Hypothalamus (tissue), 51 donors: ENCODE results near the gene LFNG.
A peak's percentile ranks its signal among the peaks of the same experiment; 100 is the strongest.
"Not testable (repeated sequence)": the region's sequence is repeated elsewhere in the genome, so short reads cannot be mapped to it uniquely, and the experiment has no call there.

ENCODE experiments used
- DNase-seq, 51 donors: peaks; one replicate each; lab custom pipeline; 2025; lab: John Stamatoyannopoulos, UW

The LFNG gene

DNA sequence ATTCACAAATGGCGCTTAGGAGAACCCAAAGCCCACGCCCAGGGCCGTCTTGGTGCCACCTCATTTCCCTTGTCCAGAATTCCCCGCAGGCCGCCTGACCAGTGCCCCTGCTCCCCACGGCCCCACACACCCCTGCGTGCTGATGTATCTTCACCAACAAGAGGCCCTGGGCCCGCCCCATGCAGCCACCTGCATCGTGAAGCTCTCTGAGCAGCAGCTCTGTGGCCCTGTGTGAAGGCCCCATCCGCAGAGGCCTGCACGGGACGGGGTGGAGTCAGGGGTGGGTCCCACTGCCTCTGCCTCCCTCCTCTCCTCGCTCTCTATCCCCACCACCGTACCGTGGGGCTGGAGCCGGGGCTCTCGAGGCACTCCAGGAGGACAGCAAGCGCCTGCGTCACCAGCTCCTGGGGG, 21.1 kb downstream of the LFNG start:
- DNase-seq: no peak

GRCh38 chr7:2541291-2542010, 21.9 kb downstream of the LFNG start:
- no peak for DNase-seq

GRCh38 chr7:2542011-2542915, 22.7 kb downstream of the LFNG start:
- DNase-seq: no peak

DNA sequence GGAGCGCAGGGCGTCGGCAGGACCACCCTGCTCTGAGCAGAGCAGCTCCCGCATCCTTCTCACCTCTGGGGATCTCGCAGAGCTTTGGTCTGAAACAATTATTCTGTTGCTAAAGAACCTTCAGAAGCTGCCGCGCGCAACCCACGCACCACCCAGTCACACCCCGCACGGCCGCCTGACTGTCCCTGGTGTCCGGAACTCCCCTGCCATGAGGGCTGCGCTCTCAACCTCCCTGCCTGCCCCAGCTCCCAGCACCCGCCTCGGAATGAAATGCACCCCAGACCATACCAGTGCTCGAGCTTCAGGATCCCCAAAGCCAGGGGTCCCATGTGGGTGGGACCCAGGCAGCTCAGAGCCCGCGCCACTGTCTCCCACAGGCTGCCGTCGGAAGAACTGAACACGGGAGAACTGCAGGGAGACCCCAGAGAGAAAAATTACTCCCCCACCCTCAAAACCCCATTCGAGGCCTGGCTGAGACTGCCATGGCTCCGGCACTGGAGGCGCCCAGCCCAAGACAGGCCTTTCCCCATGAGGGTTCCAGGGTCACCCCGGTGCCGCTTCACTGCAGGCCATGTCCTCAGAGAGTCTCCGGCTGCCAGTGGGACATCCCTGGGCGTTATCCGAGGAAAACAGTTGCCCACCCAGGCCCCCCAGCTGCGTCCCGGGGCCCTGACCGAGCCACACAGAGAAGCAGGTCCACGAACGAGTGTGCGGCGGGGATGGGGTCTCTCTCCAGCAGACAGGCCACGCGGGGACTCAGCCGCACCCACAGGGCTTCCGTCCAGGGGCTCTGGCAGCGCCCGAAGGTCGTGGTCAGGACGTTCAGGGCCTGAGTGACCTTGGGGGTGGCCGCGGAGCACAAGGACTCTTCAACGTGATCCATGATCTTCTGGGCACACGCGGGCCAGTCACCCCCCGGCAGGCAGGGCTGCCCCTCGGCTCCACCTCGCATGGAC, 23.6 kb downstream of the LFNG start:
- no peak for DNase-seq

DNA sequence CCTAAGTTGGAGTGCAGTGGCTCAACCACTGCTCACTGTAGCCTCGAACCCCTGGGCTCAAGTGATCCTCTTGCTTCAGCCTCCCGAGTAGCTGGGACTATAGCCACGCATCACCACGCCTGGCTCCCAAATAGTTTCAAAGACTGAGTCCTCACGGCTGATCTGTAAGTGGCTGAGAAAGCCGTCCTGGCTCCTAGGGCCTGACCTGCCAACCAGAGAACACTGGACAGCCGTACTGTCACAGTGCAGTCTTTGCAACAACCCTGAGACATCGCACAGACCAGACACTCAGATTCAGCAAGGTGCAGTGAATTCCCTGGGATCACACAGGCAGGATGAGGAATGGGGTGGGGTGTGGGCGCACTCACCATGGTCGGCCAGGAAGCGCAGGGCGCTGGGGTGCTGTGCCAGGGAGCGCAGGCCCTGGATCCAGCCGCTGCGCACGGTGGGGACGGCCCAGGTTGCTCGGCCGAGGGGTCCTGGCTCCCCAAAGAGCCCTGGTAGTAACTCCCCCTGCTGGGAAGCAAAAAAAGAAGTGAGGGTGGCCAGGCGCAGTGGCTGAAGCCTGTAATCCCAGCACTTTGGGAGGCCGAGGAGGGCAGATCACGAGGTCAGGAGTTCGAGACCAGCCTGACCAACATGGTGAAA, 25.1 kb downstream of the LFNG start:
- no peak for DNase-seq

DNA sequence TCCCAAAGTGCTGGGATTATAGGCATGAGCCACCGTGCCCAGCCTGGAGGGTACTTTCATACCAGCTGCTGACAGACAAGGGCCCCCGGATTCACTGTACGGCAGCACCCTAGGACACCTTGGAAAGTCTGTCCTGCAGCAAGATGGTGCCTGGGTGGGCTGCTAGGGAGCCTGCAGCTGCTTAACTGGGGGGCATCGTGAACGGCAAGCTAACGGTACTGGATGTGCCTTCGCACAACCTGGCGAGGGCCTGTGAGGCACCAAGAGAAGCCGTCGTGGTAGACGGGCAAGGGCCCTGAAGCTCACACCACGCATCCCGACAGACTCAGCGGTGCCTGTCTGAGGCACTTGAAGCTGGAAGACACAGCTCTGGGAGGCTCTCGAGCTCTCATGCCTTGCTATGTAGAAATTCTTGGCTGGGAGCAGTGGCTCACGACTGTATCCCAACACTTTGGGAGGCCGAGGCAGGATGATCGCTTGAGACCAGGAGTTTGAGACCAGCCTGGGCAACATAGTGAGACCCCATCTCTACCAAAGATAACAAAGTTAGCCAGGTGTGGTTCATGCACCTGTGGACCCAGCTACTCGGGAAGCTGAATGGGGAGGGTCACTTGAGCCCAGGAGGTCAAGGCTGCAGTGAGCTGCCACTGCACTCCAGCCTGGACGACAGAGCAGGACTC, 26.3 kb downstream of the LFNG start:
- DNase-seq: no peak

- no peak for DNase-seq
Measured at GRCh38 chr7:2546776-2547586, 27.4 kb downstream of the LFNG start.

DNA sequence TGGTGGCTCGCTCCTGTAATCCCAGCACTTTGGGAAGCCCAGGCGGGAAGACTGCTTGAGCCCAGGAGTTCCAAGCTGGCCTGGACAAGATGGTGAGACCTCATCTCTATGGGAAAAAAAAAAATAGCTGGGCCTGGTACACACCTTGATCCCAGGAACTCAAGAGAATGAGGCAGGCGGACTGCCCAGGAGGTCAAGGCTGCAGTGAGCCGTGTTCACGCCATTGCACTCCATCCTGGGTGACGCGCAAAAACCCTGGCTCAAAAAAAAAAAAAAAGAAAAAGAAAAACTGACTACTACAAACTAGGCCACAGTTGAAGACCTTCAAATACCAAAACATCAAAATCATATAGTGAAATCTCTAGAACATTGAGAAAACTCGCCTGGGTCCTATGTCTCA, 31.8 kb downstream of the LFNG start:
- no peak for DNase-seq

DNA sequence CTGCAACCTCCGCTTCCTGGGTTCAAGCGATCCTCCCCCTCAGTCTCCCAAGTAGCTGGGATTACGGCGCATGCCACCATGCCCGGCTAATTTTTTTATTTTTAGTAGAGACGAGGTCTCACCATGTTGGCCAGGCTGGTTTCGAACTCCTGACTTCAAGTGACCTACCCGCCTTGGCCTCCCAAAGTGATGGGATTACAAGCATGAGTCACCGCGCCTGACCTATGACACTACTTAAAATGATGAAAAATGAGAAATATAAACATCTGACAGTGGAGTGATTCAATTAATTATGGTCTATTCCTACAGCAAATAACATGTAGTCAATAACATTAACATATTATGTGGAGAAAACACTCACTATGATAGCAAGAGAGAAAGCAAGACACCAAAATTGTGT, 33.5 kb downstream of the LFNG start:
- no peak for DNase-seq

DNA sequence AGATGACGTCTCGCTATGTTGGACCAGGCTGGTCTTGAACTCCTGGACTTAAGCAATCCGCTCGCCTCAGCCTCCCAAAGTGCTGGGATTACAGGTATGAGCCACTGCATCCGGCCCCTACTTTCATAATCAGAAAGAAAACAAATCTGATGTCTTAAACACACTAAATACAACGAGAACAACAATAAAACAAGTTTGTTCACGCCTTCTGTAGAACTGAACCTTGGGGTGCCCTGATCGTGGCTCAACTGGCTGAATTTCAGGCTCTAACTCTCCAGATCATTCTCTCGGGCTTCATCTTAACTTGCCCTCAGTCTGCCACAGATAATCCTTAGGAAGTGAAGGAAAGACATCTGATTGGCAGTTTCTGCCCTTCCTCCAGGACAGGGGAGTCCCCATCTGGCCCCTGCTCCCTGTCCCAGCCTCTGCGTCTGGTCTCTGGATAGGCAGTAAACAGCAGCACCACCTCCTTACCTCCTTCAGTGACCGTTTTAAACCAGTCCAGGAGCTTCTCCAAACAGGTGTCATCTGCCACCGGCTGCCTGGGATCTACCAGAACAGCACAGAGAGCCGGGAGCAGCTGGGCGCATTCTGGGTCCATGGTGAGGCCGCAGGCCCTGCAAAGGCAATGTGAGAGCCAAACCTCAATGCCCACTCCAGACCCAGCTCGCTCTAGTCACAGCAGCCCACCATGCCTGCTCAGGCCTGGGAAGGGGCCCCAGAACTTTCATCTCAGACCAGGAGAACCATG, 34.4 kb downstream of the LFNG start:
- no peak for DNase-seq

DNA sequence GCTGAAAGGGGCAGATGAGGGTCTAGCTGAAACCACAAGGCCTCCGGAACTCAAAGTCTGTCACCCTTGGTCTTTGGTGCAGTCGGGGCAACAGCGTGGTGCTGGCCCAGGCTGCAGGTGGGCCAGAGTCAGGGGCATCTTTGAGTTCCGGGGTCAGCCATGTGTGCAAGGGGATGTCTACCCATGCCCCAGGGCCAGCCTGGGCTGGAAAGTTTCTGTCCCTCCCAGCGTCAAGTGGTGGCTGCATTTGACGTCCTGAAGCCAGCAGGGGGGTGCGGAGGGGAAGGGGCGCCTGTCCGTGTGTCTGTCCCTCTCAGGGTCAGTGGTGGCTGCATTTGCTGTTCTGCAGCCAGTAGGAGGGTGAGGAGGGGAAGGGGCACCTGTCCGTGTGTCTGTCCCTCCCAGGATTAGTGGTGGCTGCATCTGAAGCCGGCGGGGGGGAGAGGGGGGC, 35.1 kb downstream of the LFNG start:
- DNase-seq: no peak

- peak; percentile 72 to 97 (median 91) for DNase-seq
Measured at GRCh38 chr7:2555121-2556052, 35.8 kb downstream of the LFNG start, which contains the start of gene BRAT1. Gene BRAT1 (minus strand): TSS chr7:2555524. CDS start chr7:2554431, 1,093 bp downstream.

- peak; percentile 22 to 96 (median 86) for DNase-seq
Measured at GRCh38 chr7:2558629-2559282, 39.2 kb downstream of the LFNG start, which contains the start of gene IQCE. Gene IQCE (plus strand): TSS chr7:2558979. CDS start chr7:2559182, 203 bp downstream.

DNA sequence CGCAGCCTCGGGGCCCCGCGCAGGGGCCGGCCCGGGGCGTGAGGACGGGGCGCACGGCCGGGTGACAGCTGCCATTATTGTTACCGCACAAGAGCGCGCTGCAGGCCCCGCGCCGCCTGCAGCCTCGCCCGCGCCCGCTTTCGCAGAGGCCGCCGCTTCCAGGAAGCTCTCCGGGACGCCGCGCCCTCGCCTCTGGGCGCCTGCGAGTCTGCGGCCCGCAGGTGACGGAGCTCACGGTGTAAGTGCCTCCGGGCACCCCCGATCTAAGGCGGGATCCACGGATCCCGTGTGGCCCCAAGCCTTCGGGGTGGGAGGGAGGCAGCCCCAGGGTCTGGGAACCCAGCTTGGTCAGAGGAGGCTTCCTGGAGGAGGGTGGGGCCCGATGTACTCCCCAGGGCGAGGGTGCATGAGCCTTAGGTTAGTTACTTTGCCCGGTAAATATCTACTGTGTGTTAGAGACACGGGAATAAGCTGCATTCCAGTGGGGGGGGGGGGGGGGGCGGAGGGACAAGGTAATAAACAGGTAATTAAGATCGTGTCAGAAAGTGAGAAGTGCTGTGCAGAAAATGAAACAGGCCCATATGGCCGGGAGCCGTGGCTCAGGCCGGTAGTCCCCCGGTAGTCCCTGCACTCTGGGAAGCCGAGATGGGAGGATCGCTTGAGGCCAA, 39.8 kb downstream of the LFNG start:
- DNase-seq: no peak

- DNase-seq: not testable (repeated sequence)
Measured at GRCh38 chr7:2563955-2564354, 44.4 kb downstream of the LFNG start.
